HG03571 (cell line): ENCODE data around the gene HES4.
"Not testable (repeated sequence)": the region's sequence is repeated elsewhere in the genome, so short reads cannot be mapped to it uniquely, and the experiment has no call there.

Experiments used
- ATAC-seq: cut with Tn5 transposase; IDR thresholded peaks from one replicate; pipeline ENCODE4 v1.9.1; 2021; ENCODE audit not compliant: unreplicated experiment

Gene HES4

GRCh38 chr1:981491-981954 lies 18.4 kb downstream of the HES4 start:
- no peak for ATAC-seq

- no peak for ATAC-seq
These were observed 19.1 kb downstream of the HES4 start for GRCh38 chr1:980602-981395.

- ATAC-seq: no peak
These were observed 19.7 kb downstream of the HES4 start for GRCh38 chr1:980137-980571.

- no peak for ATAC-seq
These were observed 20.2 kb downstream of the HES4 start for GRCh38 chr1:979744-980072.

- ATAC-seq: no peak
These were observed 20.8 kb downstream of the HES4 start for GRCh38 chr1:978835-979743.

- no peak for ATAC-seq
These were observed 21.6 kb downstream of the HES4 start for GRCh38 chr1:978069-978834.

DNA sequence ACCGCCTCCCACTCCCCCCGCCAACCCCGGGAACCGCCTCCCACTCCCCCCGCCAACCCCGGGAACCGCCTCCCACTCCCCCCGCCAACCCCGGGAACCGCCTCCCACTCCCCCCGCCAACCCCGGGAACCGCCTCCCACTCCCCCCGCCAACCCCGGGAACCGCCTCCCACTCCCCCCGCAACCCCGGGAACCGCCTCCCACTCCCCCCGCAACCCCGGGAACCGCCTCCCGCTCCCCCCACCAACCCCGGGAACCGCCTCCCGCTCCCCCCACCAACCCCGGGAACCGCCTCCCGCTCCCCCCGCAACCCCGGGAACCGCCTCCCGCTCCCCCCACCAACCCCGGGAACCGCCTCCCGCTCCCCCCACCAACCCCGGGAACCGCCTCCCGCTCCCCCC lies 23.1 kb downstream of the HES4 start:
- not testable (repeated sequence) for ATAC-seq

- no peak for ATAC-seq
These were observed 23.8 kb downstream of the HES4 start for GRCh38 chr1:975896-976683.

GRCh38 chr1:975365-975764 lies 24.5 kb downstream of the HES4 start:
- no peak for ATAC-seq

DNA sequence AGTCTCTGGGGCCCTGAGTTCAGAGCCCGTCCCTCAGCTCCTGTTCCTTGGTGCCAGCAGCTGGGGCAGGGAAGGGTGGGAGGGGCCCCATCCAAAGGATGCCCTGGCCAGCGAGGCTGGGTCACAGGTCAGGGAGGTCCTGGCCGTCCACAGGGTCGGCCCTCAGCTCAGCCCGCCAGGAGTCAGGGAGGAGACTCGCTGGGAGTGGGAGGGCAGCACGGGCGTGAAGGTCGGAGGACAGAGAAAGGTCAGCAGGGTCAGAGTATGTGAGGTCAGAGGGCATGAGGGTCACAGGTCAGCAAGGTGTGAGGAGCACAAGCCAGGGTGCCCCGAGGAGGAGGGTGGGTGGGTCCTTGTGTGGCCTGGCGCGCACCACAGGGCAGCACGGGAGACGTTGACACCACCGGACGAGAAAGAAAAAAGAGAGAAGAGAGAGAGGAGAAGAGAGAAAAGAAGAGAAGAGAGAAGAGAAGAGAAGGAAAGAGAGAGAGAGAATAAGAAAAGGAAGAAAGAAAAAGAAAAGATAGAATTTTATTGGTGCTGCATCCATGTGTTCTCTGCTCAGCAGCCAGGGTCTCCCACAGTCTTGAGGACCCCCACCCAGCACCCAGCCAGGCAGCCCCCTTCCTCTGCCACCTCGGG lies 25.1 kb downstream of the HES4 start:
- no peak for ATAC-seq

- ATAC-seq: no peak
These were observed 25.6 kb downstream of the HES4 start for GRCh38 chr1:974293-974640.

DNA sequence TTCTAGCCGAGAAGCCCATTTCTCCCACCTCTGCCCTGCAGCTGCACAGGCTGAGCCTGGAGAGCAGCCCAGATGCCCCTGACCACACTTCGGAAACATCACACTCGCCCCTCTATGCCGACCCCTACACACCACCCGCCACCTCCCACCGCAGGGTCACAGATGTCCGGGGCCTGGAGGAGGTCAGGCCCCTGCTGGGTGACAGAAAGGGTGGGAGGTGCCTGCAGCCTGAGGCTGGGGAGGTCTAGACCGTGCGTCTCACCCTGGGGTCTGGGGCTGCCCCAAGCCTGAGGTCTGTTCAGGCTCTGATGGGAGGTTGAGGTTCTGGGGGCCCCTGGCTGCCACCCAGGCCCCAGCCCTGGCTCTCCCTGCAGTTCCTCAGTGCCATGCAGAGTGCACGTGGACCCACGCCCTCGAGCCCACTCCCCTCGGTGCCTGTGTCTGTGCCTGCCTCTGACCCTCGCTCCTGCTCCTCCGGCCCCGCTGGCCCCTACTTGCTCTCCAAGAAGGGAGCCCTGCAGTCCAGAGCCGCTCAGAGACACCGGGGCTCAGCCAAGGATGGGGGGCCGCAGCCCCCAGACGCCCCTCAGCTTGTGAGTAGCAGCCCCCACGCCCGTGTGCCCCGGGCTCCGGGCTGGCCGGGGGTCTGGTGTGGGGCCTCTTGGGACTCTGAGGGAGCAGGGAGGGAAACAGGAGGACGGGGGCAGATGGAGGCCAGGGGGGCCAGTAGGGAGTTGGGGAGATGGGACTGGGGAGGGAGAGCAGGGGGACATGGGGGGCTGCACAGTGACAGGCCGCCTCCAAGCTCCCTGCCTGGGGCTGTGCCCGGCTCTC lies 26.2 kb downstream of the HES4 start:
- ATAC-seq: no peak

DNA sequence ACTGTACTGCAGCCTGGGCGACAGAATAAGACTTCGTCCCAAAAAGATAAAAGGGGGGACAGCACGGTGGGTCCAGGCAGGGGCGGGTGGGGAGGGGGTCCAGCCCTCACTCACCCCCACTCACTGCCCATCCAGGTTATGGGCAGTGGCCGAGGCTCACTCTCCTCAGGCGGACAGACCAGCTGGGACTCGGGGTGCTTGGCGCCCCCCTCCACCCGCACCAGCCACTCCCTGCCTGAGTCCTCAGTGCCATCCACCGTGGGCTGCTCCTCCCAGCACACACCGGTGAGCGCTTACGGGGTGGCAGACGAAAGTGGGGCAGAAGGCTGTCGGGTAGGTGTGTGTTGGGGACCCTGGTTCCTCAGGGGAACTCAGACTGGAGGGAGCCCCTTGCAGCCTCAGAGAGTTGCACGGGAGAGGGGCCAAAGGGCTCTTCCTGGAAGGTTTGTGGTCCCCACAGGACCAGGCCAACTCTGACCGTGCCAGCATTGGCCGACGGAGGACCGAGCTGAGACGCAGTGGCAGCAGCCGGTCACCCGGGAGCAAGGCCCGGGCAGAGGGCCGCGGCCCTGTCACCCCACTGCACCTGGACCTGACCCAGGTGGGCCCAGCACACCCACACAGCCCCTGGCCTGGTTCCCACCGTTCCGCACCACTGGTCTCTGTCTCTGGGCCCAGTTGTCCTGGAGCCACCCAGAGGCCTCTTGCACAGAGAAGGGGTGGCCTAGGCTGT lies 27.0 kb downstream of the HES4 start:
- no peak for ATAC-seq

DNA sequence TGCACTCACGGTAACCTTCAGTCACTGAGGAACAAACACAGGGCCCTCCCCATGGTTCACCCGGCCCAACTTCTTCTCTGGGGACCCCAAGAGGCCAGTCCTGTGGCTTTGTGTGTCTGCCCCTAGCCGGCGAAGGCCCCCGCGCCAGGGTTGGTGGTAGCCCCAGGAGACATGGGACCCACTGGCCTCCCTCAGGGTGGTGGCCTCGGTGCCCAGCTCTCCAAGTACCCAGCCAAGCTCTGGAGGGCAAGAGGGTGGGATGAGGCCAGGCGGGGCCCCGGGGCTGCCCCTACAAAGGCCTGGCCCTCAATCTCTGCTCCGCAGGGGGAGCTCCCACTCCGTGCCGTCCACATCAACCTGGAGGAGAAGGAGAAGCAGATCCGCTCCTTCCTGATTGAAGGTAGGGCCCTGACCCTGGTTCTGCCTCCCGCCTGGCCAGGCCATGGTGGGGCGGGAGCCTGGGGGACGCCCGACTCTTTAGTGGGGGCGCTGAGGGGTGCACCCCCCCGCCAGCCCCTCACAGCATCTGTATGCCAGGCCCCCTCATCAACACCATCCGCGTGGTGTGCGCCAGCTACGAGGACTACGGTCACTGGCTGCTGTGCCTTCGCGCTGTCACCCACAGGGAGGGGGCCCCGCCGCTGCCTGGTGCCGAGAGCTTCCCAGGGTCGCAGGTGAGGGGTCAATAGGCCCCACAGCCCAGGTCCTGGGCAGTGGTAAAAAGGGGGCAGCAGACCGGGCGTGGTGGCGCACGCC lies 28.0 kb downstream of the HES4 start:
- no peak for ATAC-seq

- no peak for ATAC-seq
These were observed 28.7 kb downstream of the HES4 start for GRCh38 chr1:970973-971730.

DNA sequence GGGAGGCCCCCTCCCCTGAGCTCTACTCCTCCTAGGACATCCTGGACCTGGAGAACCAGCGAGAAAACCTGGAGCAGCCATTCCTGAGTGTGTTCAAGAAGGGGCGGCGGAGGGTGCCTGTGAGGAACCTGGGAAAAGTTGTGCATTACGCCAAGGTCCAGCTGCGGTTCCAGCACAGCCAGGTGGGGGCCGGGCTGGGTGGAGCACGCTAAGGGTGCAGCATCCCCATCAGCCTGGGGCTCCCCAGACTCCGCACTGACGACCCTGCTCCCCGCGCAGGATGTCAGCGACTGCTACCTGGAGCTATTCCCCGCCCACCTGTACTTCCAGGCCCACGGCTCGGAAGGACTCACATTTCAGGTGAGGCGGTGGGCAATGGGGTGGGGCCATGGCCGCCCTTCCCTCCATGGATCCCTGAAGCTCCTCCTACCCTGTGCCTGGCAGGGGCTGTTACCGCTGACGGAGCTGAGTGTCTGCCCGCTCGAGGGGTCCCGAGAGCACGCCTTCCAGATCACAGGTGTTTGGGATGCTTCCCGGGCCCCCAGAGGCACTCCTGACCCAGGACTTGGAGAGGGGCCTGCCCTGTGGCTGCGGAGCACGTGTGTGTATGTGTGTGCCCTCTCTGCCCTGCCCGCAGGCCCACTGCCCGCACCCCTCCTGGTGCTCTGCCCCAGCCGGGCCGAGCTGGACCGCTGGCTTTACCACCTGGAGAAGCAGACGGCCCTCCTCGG lies 29.5 kb downstream of the HES4 start:
- ATAC-seq: no peak
